K562 (cell line): ENCODE measurements around the gene SDK1. TPM values are rescaled to one million over a fixed set of nuclear protein-coding genes. Genes with fewer than 3 reads are reported as not detected.

Experiments used
- ATAC-seq: fragments of 200-7000 bp; cut with Tn5 transposase; 3 replicates; pipeline ENCODE4 v1.9.1; 2020; ENCODE audit warnings: moderate library complexity
- BruUV-seq: library from RNA; stranded (reverse); fragments of 400-500 nt; replicated peaks from 2 replicates; lab custom pipeline; 2021; lab: Mats Ljungman, UMichigan
- CTCF ChIA-PET: fragments of 300-600 bp; formaldehyde crosslinking; extraction: SDS; loops from one replicate; lab custom pipeline; 2021; ENCODE audit warnings: low intra/inter-chr PET ratio; lab: Yijun Ruan, JAX
- POLR2A ChIA-PET: fragments of 300-600, 350-650 bp; sonication (Branson Sonifier 250); formaldehyde crosslinking; extraction: SDS; loops from one replicate; lab custom pipeline; 2021; ENCODE audit warnings: antibody characterized with exemption, inconsistent platforms; lab: Yijun Ruan, JAX
- DNase-seq, 4 experiments: peaks; one replicate each; pipeline versions ENCODE4 v3.0.0 to v3.0.0-alpha.2; 2011 to 2018; ENCODE audit warnings: low spot score in 3 of 4, mixed read lengths in 3 of 4; ENCODE audit errors: extremely low read depth in 1 of 4
- FAIRE-seq: peaks from 2 replicates; lab custom pipeline; 2011; peaks lifted over from hg19 to GRCh38; lab: Jason Lieb, UNC
- H2AFZ ChIP-seq: 2 replicates; pipeline ENCODE4 v1.6.0; 2011; ENCODE audit warnings: low read depth, low read length, control low read depth, inconsistent platforms
- H3K27ac ChIP-seq: fragments of 200-600 bp; 3 replicates; pipeline ENCODE4 v1.8.0; 2011; ENCODE audit warnings: low read depth, mild to moderate bottlenecking, control low read depth, inconsistent platforms, low read length, moderate library complexity, mixed read lengths; ENCODE audit errors: extremely low read depth
- H3K27me3 ChIP-seq, 2 experiments: fragments of 300-600 bp in 1 of 2; 2 replicates in 1 of 2; 3 replicates in 1 of 2; pipeline versions ENCODE4 v1.6.0 to v1.8.0; 2011; ENCODE audit warnings: inconsistent platforms in 2 of 2, low read length in 2 of 2, mild to moderate bottlenecking in 1 of 2, mixed read lengths in 1 of 2, moderate library complexity in 1 of 2; ENCODE audit not compliant: control insufficient read depth in 2 of 2, insufficient read depth in 2 of 2
- H3K36me3 ChIP-seq: fragments of 300-600 bp; 3 replicates; pipeline ENCODE4 v1.8.0; 2011; ENCODE audit warnings: mild to moderate bottlenecking, low read length, inconsistent platforms; ENCODE audit not compliant: control insufficient read depth, insufficient read depth
- H3K4me1 ChIP-seq, 2 experiments: fragments of 200-600 bp in 1 of 2; replicated peaks in 1 of 2; 2 replicates in 1 of 2; 3 replicates in 1 of 2; pipeline versions ENCODE4 v1.5.1 to v1.8.0; 2011; ENCODE audit warnings: inconsistent platforms in 2 of 2, low read length in 2 of 2, mild to moderate bottlenecking in 1 of 2, mixed read lengths in 1 of 2, moderate library complexity in 1 of 2; ENCODE audit not compliant: control insufficient read depth in 2 of 2, insufficient read depth in 2 of 2
- H3K4me2 ChIP-seq: 2 replicates; pipeline ENCODE4 v1.6.1; 2011; ENCODE audit warnings: low read length, control low read depth, inconsistent platforms, mixed read lengths; ENCODE audit not compliant: insufficient read depth
- H3K4me3 ChIP-seq: fragments of 200-600 bp; sonication (generic), shearing (Covaris generic); 2 replicates; pipeline ENCODE4 v1.5.1; 2016; ENCODE audit warnings: control low read depth, inconsistent platforms
- H3K79me2 ChIP-seq: fragments of 200-600 bp; 3 replicates; pipeline ENCODE4 v1.8.0; 2011; ENCODE audit warnings: low read length, inconsistent platforms; ENCODE audit not compliant: control insufficient read depth, insufficient read depth
- H3K9ac ChIP-seq, 2 experiments: 2 replicates each; pipeline versions ENCODE4 v1.6.0 to v1.6.1; 2011; ENCODE audit warnings: low read depth in 2 of 2, low read length in 2 of 2, control low read depth in 1 of 2, inconsistent platforms in 1 of 2, mild to moderate bottlenecking in 1 of 2, mixed read lengths in 1 of 2; ENCODE audit not compliant: insufficient read depth in 1 of 2
- H3K9me1 ChIP-seq: one replicate; pipeline ENCODE4 v1.6.0; 2011; ENCODE audit warnings: inconsistent platforms, mild to moderate bottlenecking, low read length, moderate library complexity; ENCODE audit not compliant: control insufficient read depth, insufficient read depth
- H3K9me3 ChIP-seq: replicated peaks from 2 replicates; pipeline ENCODE4 v1.5.1; 2011; ENCODE audit warnings: low read depth, low read length, inconsistent platforms; ENCODE audit not compliant: control insufficient read depth, insufficient read depth
- H4K20me1 ChIP-seq: replicated peaks from 2 replicates; pipeline ENCODE4 v1.6.1; 2011; ENCODE audit warnings: low read length, inconsistent platforms, mixed read lengths; ENCODE audit not compliant: control insufficient read depth, insufficient read depth
- BACH1 ChIP-seq: fragments of 200-800 bp; sonication (Bioruptor generic); IDR thresholded peaks from 2 replicates; pipeline ENCODE4 v1.6.1; 2016; ENCODE audit warnings: missing genetic modification characterization, missing compliant biosample characterization
- BRD4 ChIP-seq: fragments of 200-600 bp; sonication (generic); IDR thresholded peaks from 2 replicates; pipeline ENCODE4 v1.6.1; 2017; ENCODE audit warnings: inconsistent platforms
- FOSL1 ChIP-seq: fragments of 200-800 bp; sonication (Bioruptor generic); conservative IDR thresholded peaks from 2 replicates; pipeline ENCODE4 v1.6.1; 2016; ENCODE audit warnings: missing genetic modification characterization, missing compliant biosample characterization
- MAFF ChIP-seq: IDR thresholded peaks from 2 replicates; pipeline ENCODE4 v1.6.1; 2012; ENCODE audit warnings: low read length, improper control_type of control experiment
- MCM3 ChIP-seq: fragments of 450-650 bp; IDR thresholded peaks from 2 replicates; pipeline ENCODE4 v1.6.1; 2016
- MXI1 ChIP-seq: IDR thresholded peaks from 2 replicates; pipeline ENCODE4 v1.6.1; 2011; ENCODE audit warnings: low read depth, mild to moderate bottlenecking, improper control_type of control experiment, low read length
- POLR3G ChIP-seq: IDR thresholded peaks from 2 replicates; pipeline ENCODE4 v1.6.1; 2011; ENCODE audit not compliant: insufficient read length, insufficient replicate concordance; ENCODE audit errors: extremely low read depth
- RAD21 ChIP-seq, 2 experiments: fragments of 250-450 bp in 1 of 2; fragments of 450-650 bp in 1 of 2; sonication (Bioruptor Pico) in 1 of 2; formaldehyde crosslinking in 1 of 2; IDR thresholded peaks in 1 of 2; conservative IDR thresholded peaks in 1 of 2; 2 replicates each; pipeline versions ENCODE4 v1.4.0 to v1.8.0; 2020 to 2022; ENCODE audit warnings: mild to moderate bottlenecking in 2 of 2, moderate library complexity in 1 of 2
- SREBF2 ChIP-seq: sonication (generic); formaldehyde crosslinking; IDR thresholded peaks from 2 replicates; pipeline ENCODE4 v1.4.0; 2020; ENCODE audit warnings: mild to moderate bottlenecking, missing genetic modification reagents
- ZNF134 ChIP-seq: fragments of 250-450 bp; sonication (Bioruptor Pico); conservative IDR thresholded peaks from 2 replicates; pipeline ENCODE4 v1.4.0; 2020
- ZNF140 ChIP-seq: fragments of 250-450 bp; sonication (Bioruptor Pico); IDR thresholded peaks from 2 replicates; pipeline ENCODE4 v1.8.0; 2021; ENCODE audit warnings: moderate library complexity, mild to moderate bottlenecking, inconsistent platforms
- ZNF324 ChIP-seq: fragments of 250-450 bp; sonication (Bioruptor Pico); IDR thresholded peaks from 2 replicates; pipeline ENCODE4 v1.4.0; 2020; ENCODE audit warnings: mild to moderate bottlenecking
- ZNF766 ChIP-seq: fragments of 200-800 bp; sonication (Bioruptor generic); conservative IDR thresholded peaks from 2 replicates; pipeline ENCODE4 v1.6.1; 2016; ENCODE audit warnings: missing genetic modification characterization, missing compliant biosample characterization
- WGBS: fragments of 100-300 bp; shearing (Covaris generic); methylation state at CpG from one replicate; pipeline ENCODE4 v1.1.6; 2016; ENCODE audit warnings: low coverage, mixed read lengths; ENCODE audit not compliant: insufficient coverage; ENCODE audit errors: missing lambda C conversion rate; 5-methylcytosine and 5-hydroxymethylcytosine counted together
- in situ Hi-C: fragments of 300-500 bp; cut with MboI; formaldehyde crosslinking; loops from 4 replicates; pipeline ENCODE4 v1.15.0; 2018; ENCODE audit warnings: inconsistent platforms, mixed read lengths
- intact Hi-C: fragments of 100-400 bp; cut with micrococcal nuclease; formaldehyde crosslinking; loops from 2 replicates; pipeline ENCODE4 v1.14.2; 2022
- polyA plus RNA-seq, 8 experiments: library from polyadenylated mRNA; depleted of rRNA in 4 of 8; stranded (reverse) in 5 of 8; unstranded in 3 of 8; fragments of >200 nt; fragmentation: Nextera tagmentation in 2 of 8; fragmentation: Illumina TruSeq in 1 of 8; extraction: Ambion mirVana in 2 of 8; extraction: Trizol in 1 of 8; gene quantifications; 2 replicates each; pipeline versions ENCODE4 v1.2.1 to v1.2.3, GENCODE V29; 2011 to 2014; ENCODE audit warnings: inconsistent platforms in 1 of 8, missing spikeins in 1 of 8
- total RNA-seq, 7 experiments: library from RNA; depleted of rRNA in 6 of 7; stranded (reverse); fragments of >200 nt in 6 of 7; fragmentation: Illumina TruSeq in 2 of 7; extraction: Trizol in 2 of 7; gene quantifications; 2 replicates each; pipeline versions ENCODE4 v1.2.1 to v1.2.3, GENCODE V29; 2011 to 2021; ENCODE audit warnings: low replicate concordance in 1 of 7
- TF ChIP-seq, protein P1 (sequence below): conservative IDR thresholded peaks from 2 replicates; pipeline ENCODE4 v1.6.1; 2011; ENCODE audit warnings: low read depth, mild to moderate bottlenecking, low read length; ENCODE audit not compliant: control insufficient read depth
- TF ChIP-seq, protein P2 (sequence below): fragments of 450-650 bp; IDR thresholded peaks from 2 replicates; pipeline ENCODE4 v1.6.1; 2017; ENCODE audit warnings: antibody characterized with exemption, mild to moderate bottlenecking

Gene SDK1
- total and polyA plus RNA-seq, 9 of the 15 experiments (the other 6 are each of a cell fraction or from before 2014, with no cell fraction given): 0.16 TPM; not detected in 8

DNA sequence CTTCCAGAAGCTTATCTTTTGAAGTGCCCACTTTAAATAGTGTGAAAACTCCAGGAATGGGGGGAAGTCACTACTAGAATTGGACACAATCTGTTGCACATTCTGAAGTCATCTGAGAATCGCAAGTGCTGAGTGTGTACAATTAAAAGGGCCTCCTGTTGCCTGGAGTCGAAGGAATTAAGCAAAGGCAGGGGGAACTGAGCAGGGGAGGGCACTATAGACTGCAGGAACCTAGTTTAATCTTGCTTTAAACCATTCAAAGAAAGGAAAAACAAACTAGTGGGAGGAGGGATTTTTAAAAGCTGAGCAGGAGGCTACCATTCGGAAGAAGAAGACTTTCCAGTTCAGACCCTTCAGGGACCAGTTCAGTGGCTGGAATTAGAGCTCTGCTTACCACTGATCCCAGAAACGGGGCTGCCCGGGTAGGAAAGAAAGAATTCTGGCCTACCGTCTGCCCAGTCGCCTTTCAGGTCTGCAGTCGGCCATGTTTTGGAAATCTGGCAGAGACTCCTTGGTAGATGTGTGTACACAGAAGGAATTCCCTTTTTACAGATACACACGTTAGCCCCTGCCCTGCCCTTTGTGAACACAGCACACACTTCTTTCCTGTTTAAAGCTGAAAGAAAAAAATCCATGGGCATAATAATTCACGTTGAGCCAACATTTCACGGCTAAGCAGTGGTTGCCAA is 770.5 kb downstream of the SDK1 start:
- BruUV-seq: no TSS peak
- Histone ChIP-seq H4K20me1 (peaks cover 3% of the 10 kb centered on the region; the same call in 1 of the 2 replicates), H3K27ac (no peak overlapping the region), H3K4me1 (no peaks in the 10 kb centered on the region), H3K4me2 (no peak overlapping the region), H3K9ac (no peak overlapping the region), H3K9me3 (no peaks in the 10 kb centered on the region), H3K79me2 (no peaks in the 10 kb centered on the region), H3K36me3 (no peaks in the 10 kb centered on the region), H3K9me1 (no peaks in the 10 kb centered on the region), H3K4me3 (no peak overlapping the region), H2AFZ (no peak overlapping the region), H3K27me3 (peaks cover 0 to 50% of the 10 kb centered on the region in 2 experiments; a peak in 4 of 5 replicates)
- intact Hi-C loops: no loop called here
- ATAC-seq (no peak), FAIRE-seq (no peak), DNase-seq (no peak)
- CTCF ChIA-PET: no interaction called here
- TF ChIP-seq ZNF324 (CRISPR knock-in tag) (no peak), MXI1 (no peak), BACH1 (tag) (no peak), RAD21 (CRISPR knock-in tag; conservative IDR thresholded peaks at IDR 0.05 in 1 of 2, IDR thresholded peaks at IDR 0.05 in 1 of 2) (no peak), POLR3G (no peak), MAFF (no peak), SREBF2 (no peak), ZNF134 (CRISPR knock-in tag) (no peak), ZNF140 (CRISPR knock-in tag) (no peak), FOSL1 (tag) (no peak), MCM3 (no peak), BRD4 (no peak), ZNF766 (CRISPR knock-in tag) (no peak)
- TF ChIP-seq, protein P1, sequence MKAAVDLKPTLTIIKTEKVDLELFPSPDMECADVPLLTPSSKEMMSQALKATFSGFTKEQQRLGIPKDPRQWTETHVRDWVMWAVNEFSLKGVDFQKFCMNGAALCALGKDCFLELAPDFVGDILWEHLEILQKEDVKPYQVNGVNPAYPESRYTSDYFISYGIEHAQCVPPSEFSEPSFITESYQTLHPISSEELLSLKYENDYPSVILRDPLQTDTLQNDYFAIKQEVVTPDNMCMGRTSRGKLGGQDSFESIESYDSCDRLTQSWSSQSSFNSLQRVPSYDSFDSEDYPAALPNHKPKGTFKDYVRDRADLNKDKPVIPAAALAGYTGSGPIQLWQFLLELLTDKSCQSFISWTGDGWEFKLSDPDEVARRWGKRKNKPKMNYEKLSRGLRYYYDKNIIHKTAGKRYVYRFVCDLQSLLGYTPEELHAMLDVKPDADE: no peak
- TF ChIP-seq, protein P2, sequence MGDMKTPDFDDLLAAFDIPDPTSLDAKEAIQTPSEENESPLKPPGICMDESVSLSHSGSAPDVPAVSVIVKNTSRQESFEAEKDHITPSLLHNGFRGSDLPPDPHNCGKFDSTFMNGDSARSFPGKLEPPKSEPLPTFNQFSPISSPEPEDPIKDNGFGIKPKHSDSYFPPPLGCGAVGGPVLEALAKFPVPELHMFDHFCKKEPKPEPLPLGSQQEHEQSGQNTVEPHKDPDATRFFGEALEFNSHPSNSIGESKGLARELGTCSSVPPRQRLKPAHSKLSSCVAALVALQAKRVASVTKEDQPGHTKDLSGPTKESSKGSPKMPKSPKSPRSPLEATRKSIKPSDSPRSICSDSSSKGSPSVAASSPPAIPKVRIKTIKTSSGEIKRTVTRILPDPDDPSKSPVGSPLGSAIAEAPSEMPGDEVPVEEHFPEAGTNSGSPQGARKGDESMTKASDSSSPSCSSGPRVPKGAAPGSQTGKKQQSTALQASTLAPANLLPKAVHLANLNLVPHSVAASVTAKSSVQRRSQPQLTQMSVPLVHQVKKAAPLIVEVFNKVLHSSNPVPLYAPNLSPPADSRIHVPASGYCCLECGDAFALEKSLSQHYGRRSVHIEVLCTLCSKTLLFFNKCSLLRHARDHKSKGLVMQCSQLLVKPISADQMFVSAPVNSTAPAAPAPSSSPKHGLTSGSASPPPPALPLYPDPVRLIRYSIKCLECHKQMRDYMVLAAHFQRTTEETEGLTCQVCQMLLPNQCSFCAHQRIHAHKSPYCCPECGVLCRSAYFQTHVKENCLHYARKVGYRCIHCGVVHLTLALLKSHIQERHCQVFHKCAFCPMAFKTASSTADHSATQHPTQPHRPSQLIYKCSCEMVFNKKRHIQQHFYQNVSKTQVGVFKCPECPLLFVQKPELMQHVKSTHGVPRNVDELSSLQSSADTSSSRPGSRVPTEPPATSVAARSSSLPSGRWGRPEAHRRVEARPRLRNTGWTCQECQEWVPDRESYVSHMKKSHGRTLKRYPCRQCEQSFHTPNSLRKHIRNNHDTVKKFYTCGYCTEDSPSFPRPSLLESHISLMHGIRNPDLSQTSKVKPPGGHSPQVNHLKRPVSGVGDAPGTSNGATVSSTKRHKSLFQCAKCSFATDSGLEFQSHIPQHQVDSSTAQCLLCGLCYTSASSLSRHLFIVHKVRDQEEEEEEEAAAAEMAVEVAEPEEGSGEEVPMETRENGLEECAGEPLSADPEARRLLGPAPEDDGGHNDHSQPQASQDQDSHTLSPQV: no peak
- POLR2A ChIA-PET: no interaction called here
- in situ Hi-C loops: no loop called here
- 0% methylated on average over 11 of the region's 11 CpGs for WGBS
